HEK293T (cell line): ENCODE results near the gene ARHGAP10.

Source experiments
- CTCF ChIA-PET: fragments of 350-600 bp; formaldehyde crosslinking; extraction: SDS; loops from one replicate; lab custom pipeline; 2021; ENCODE audit warnings: antibody characterized with exemption, inconsistent platforms; lab: Yijun Ruan, JAX
- POLR2A ChIA-PET: fragments of 350-600 bp; formaldehyde crosslinking; extraction: SDS; loops from one replicate; lab custom pipeline; 2020; ENCODE audit warnings: antibody characterized with exemption, inconsistent platforms; lab: Yijun Ruan, JAX
- DNase-seq: peaks from one replicate; pipeline ENCODE4 v3.0.0; 2012; ENCODE audit warnings: mixed read lengths; ENCODE audit errors: extremely low spot score
- ARNT ChIP-seq: fragments of 450-650 bp; IDR thresholded peaks from 2 replicates; pipeline ENCODE4 v1.6.1; 2017; ENCODE audit warnings: mild to moderate bottlenecking
- BHLHE40 ChIP-seq: fragments of 450-650 bp; IDR thresholded peaks from 2 replicates; pipeline ENCODE4 v1.6.1; 2016; ENCODE audit warnings: mild to moderate bottlenecking, moderate library complexity, borderline replicate concordance
- CTBP1 ChIP-seq: fragments of 450-650 bp; IDR thresholded peaks from 2 replicates; pipeline ENCODE4 v1.6.1; 2016; ENCODE audit warnings: borderline replicate concordance
- ELF4 ChIP-seq: fragments of 450-650 bp; IDR thresholded peaks from 2 replicates; pipeline ENCODE4 v1.6.1; 2017; ENCODE audit warnings: antibody characterized with exemption
- FOXA1 ChIP-seq: fragments of 450-650 bp; IDR thresholded peaks from 2 replicates; pipeline ENCODE4 v1.6.1; 2016; ENCODE audit warnings: mild to moderate bottlenecking
- FOXK2 ChIP-seq: fragments of 450-650 bp; IDR thresholded peaks from 2 replicates; pipeline ENCODE4 v1.6.1; 2016; ENCODE audit warnings: mild to moderate bottlenecking
- FOXM1 ChIP-seq: fragments of 450-650 bp; IDR thresholded peaks from 2 replicates; pipeline ENCODE4 v1.6.1; 2017; ENCODE audit warnings: mild to moderate bottlenecking, borderline replicate concordance
- L3MBTL2 ChIP-seq: fragments of 450-650 bp; conservative IDR thresholded peaks from 2 replicates; pipeline ENCODE4 v1.6.1; 2016; ENCODE audit warnings: mild to moderate bottlenecking
- LEF1 ChIP-seq: fragments of 450-650 bp; IDR thresholded peaks from 2 replicates; pipeline ENCODE4 v1.6.1; 2017; ENCODE audit warnings: mild to moderate bottlenecking, borderline replicate concordance
- NFRKB ChIP-seq: fragments of 450-650 bp; IDR thresholded peaks from 2 replicates; pipeline ENCODE4 v1.6.1; 2016; ENCODE audit warnings: mild to moderate bottlenecking, moderate library complexity
- PKNOX1 ChIP-seq: fragments of 450-650 bp; IDR thresholded peaks from 2 replicates; pipeline ENCODE4 v1.6.1; 2016
- SP1 ChIP-seq: fragments of 450-650 bp; IDR thresholded peaks from 2 replicates; pipeline ENCODE4 v1.6.1; 2017
- SUZ12 ChIP-seq: fragments of 450-650 bp; IDR thresholded peaks from 2 replicates; pipeline ENCODE4 v1.6.1; 2016; ENCODE audit warnings: mild to moderate bottlenecking
- TARDBP ChIP-seq: fragments of 450-650 bp; IDR thresholded peaks from 2 replicates; pipeline ENCODE4 v1.6.1; 2016
- ZNF384 ChIP-seq: fragments of 450-650 bp; IDR thresholded peaks from 2 replicates; pipeline ENCODE4 v1.6.1; 2016

Gene ARHGAP10

GRCh38 chr4:147769386-147769785 lies 37.5 kb downstream of the ARHGAP10 start:
- DNase-seq, result no peak
- ChIA-PET POLR2A (interaction anchor here (4.7 kb wide), 1 partner anchor 36 kb away, joined by 25 read pairs; the partner anchor contains the start of gene ARHGAP10), CTCF (interaction anchor here (0.5 to 1.7 kb wide), 3 partner anchors 31 to 98 kb away, joined by 3 to 5 read pairs (median 3); no protein-coding TSS in a partner anchor)
- TF ChIP-seq SP1 (no peak), FOXM1 (no peak), TARDBP (no peak), ARNT (no peak), PKNOX1 (no peak), SUZ12 (no peak)

GRCh38 chr4:147770831-147771230 lies 38.9 kb downstream of the ARHGAP10 start:
- CTCF ChIA-PET, result interaction anchor here (1.7 kb wide), 1 partner anchor 37 kb away, joined by 3 read pairs; no protein-coding TSS in a partner anchor
- TF ChIP-seq L3MBTL2, result no peak
- TF ChIP-seq TARDBP, result no peak
- no peak for TF ChIP-seq FOXK2
- no peak for TF ChIP-seq ZNF384
- TF ChIP-seq ELF4, result no peak
- no peak for TF ChIP-seq PKNOX1
- no peak for TF ChIP-seq BHLHE40
- no peak for TF ChIP-seq SP1
- no peak for TF ChIP-seq NFRKB
- TF ChIP-seq CTBP1, result no peak
- no peak for TF ChIP-seq FOXA1
- POLR2A ChIA-PET, result interaction anchor here (4.7 kb wide), 1 partner anchor 38 kb away, joined by 25 read pairs; the partner anchor contains the start of gene ARHGAP10
- no peak for DNase-seq

- ChIA-PET POLR2A (interaction anchor here (1.4 to 4.7 kb wide), 3 partner anchors 9 to 88 kb away, joined by 5 to 25 read pairs (median 17); partner anchors contain the start of genes ARHGAP10 and PRMT9), CTCF (interaction anchor here (0.8 to 1.0 kb wide), 3 partner anchors 38 to 94 kb away, joined by 3 to 9 read pairs (median 5); no protein-coding TSS in a partner anchor)
Observed at GRCh38 chr4:147772056-147772455, 40.2 kb downstream of the ARHGAP10 start.

GRCh38 chr4:147772459-147772969 lies 40.6 kb downstream of the ARHGAP10 start:
- ChIA-PET POLR2A (interaction anchor here (1.4 to 4.7 kb wide), 3 partner anchors 9 to 88 kb away, joined by 5 to 25 read pairs (median 17); partner anchors contain the start of genes ARHGAP10 and PRMT9), CTCF (interaction anchor here (0.8 to 1.0 kb wide), 3 partner anchors 38 to 94 kb away, joined by 3 to 9 read pairs (median 5); no protein-coding TSS in a partner anchor)
- no peak for TF ChIP-seq L3MBTL2
- TF ChIP-seq SP1, result no peak
- no peak for TF ChIP-seq PKNOX1
- TF ChIP-seq ELF4, result no peak
- no peak for TF ChIP-seq BHLHE40
- no peak for TF ChIP-seq SUZ12
- no peak for TF ChIP-seq ZNF384
- DNase-seq, result no peak

More at GRCh38 chr4:147772056-147772455, 40.2 kb downstream of the ARHGAP10 start:
- TF ChIP-seq ARNT, result no peak
- no peak for TF ChIP-seq ELF4
- TF ChIP-seq BHLHE40, result no peak
- TF ChIP-seq SUZ12, result no peak
- TF ChIP-seq CTBP1, result no peak
- TF ChIP-seq LEF1, result no peak
- no peak for TF ChIP-seq PKNOX1
- TF ChIP-seq NFRKB, result no peak
- TF ChIP-seq FOXM1, result no peak
- no peak for DNase-seq

- POLR2A ChIA-PET, result interaction anchor here (2.3 to 4.7 kb wide), 2 partner anchors 40 to 89 kb away, joined by 17 to 25 read pairs; partner anchors contain the start of genes ARHGAP10 and PRMT9
- no peak for DNase-seq
- CTCF ChIA-PET, result interaction anchor here (0.6 to 0.8 kb wide), 3 partner anchors 64 to 93 kb away, joined by 3 read pairs; no protein-coding TSS in a partner anchor
- TF ChIP-seq LEF1, result no peak
- TF ChIP-seq L3MBTL2, result no peak
- TF ChIP-seq ELF4, result no peak
- no peak for TF ChIP-seq FOXA1
- no peak for TF ChIP-seq ZNF384
- no peak for TF ChIP-seq NFRKB
- no peak for TF ChIP-seq FOXM1
- TF ChIP-seq TARDBP, result no peak
- TF ChIP-seq FOXK2, result no peak
- TF ChIP-seq SUZ12, result no peak
Observed at GRCh38 chr4:147773261-147774184, 41.6 kb downstream of the ARHGAP10 start.
